Epithelial cell of prostate (primary cell): ENCODE data around the gene TLK2.
A peak's percentile ranks its signal among the peaks of the same experiment; 100 is the strongest.
"Not testable (repeated sequence)": the region's sequence is repeated elsewhere in the genome, so short reads cannot be mapped to it uniquely, and the experiment has no call there.

Source experiments
- DNase-seq: peaks from one replicate; pipeline ENCODE4 v3.0.0-alpha.2; 2011; ENCODE audit warnings: low read depth, low spot score
- H3K27ac ChIP-seq: fragments of 450-650 bp; 2 replicates; pipeline ENCODE4 v1.5.1; 2017; ENCODE audit warnings: mild to moderate bottlenecking

The TLK2 gene

DNA sequence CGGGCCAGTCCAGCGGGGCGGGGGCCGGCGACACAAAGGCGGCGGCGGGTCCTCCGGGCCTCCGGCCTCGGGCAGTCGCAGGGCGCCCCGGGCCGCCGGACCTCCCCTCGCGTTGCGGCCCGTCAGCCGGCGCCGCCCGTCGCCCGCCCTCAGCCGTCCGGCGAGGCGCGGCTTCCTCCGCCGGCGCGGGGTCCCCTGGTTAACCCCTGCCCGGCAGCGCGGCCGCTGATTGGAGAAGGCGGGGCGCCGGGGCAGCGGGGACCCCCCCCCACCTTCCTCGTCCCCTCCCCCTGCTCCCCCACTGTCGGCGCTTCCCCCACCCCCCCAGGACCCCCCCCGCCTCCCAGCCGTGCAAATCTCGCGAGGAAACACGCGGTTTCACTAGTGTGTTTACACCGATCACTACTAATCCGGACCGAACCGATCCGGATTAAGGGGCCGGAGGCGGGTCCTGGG, at the start of gene TLK2:
TLK2 (plus strand) TSS at position 402 of the 456 bp plus-strand sequence. CDS start 2,301 bp downstream, outside the sequence.
- H3K27ac ChIP-seq = peak within 1 kb of the TSS; percentile 68
- DNase-seq = no peak

DNA sequence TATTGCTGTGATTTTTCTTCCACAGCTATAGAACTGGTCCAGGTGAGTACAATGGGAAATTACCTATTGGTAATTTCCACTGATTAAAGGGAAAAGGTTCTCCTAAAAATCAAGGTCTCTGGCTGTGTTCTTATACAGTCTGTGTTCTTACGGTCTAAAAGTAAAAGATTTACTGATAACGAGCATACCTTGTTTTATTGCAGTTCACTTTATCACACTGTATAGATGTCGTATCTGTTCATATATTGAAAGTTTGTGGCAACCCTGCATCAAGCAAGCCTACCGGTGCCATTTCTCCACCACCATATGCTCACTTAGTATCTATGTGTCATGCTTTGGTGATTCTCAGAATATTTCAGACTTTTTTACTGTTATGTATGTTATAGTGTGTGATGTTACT, 43.4 kb upstream of the TLK2 start:
- DNase-seq, H3K27ac ChIP-seq: not testable (repeated sequence)

DNA sequence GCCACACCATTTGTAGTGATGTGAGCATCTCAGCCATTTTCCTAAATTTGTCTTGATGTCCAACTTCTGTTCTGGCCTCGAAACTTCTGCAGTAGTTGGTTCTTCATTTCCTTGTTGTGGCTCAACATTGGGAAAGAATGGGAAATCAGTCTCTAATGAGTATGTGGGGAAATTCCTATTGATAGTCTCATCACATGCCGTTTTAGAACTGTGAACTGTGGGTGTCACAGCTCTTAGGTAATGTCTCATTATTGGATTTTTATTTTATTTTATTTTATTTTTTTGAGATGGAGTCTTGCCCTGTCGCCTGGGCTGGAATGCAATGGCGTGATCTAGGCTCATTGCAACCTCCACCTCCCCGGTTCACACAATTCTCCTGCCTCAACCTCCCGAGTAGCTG, 37.4 kb upstream of the TLK2 start:
- not testable (repeated sequence) for H3K27ac ChIP-seq, DNase-seq

DNA sequence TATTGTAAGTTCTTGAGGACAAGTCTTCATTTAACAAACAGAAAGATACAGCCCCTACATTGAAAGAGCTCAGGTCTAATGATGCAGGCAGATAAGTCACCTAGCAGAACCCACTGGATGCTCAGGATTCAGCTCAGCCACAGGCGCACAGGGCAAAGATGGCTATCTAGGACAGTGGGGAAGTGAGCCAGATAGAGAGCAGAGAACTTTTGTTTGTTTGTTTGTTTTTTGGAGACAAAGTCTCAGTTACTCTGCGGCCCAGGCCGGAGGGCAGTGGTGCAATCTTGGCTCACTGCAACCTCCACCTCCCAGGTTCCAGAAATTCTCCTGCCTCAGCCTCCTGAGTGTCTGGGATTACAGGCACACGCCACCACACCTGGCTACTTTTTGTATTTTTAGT, 34.6 kb upstream of the TLK2 start:
- no peak for DNase-seq
- H3K27ac ChIP-seq = no peak overlapping the region

DNA sequence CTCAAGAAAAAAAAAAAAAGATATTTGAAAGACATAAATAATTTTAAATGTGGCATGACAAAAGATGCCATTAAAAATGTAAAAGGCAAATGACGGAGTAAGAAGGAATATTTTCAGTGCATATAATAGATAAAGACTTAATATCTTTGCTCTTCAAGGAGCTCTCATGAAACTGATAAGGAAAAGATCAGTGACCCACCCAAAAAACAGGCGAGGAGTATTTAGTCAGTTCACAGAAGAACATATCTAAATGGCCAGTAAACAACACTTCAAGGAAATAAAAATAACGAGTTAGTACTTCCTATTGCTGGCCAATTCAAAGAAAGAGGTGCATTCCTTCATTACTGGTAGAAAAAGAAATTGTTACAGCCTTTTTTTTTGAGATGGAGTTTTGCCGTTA, 32.8 kb upstream of the TLK2 start:
- not testable (repeated sequence) for DNase-seq, H3K27ac ChIP-seq

DNA sequence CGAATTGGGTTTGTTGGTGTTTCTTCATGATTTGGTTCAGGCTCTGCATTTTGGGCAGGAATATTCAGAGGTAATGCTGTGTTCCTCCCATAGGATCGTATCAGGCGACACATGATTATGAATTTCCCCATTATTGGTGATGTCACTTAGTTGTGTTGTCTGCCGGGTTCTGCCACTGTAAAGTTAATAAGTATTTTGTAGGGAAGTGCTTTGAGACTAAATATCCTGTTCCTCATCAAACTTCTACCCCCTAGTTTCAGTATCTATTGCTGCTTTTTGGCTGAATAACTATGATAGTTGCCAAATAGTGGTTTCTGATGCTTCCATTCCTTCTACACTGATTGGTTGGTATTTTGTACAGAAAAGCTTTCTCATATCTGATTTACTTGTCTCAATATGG, 26.4 kb upstream of the TLK2 start:
- not testable (repeated sequence) for DNase-seq

DNA sequence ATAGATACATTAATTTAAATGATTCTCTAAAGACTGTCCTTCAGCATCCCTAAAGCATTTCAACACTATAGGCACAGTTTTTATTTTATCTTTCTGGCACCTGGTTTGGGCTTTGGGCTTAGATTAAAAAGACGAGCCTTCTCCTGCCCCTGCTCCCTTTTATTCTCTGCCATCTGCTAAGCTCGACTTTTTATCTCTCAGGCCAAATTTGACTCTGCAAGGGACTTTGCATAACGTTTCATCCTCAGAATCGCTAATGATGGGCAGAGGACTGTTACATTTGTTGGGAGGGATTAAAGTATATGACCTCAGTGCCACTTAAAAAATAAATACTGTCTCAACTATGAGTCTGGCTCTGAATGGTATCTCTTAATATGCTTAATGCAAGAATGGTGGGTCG, 25.6 kb upstream of the TLK2 start:
- DNase-seq, H3K27ac ChIP-seq: not testable (repeated sequence)

More for the DNA sequence above, 26.4 kb upstream of the TLK2 start:
- H3K27ac ChIP-seq = not testable (repeated sequence)

DNA sequence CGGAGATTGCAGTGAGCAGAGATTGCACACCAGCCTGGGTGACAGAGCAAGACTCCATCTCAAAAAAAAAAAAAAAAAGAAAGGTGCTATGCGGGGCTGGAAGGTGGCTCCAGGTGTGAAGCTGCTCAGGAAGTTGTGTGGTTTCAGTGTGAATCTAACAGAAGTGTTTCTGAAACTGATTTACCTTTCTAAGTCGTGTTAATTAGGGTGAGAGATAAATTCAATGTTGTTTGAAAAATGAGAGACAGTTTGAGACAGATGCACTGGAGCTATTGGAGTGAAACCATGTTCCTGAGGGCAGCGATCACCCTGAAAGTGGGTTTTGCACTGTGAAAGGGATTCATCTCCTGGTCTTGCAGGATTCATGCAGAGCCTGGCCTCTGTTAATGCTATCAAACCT, 25.0 kb upstream of the TLK2 start:
- H3K27ac ChIP-seq, DNase-seq: not testable (repeated sequence)

DNA sequence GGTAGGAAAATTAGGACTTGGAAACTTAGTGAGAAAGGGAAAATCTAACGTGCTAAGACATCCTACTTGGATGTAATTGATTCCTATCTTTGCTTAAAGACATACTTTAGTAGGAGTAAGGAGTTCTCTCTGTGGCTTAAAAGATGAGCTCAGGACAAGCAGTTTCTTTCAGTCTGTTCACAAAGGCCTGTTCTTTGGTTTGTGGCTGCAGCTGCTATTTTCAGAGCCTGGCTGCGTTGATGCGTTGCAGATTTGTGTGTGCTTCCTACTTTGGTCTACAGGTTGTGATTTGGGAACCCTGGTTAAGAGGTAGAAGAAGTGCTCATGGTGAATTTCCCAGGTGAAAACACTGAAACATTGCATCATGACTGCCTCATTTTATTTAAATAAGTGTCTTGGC, 24.5 kb upstream of the TLK2 start:
- not testable (repeated sequence) for H3K27ac ChIP-seq

DNA sequence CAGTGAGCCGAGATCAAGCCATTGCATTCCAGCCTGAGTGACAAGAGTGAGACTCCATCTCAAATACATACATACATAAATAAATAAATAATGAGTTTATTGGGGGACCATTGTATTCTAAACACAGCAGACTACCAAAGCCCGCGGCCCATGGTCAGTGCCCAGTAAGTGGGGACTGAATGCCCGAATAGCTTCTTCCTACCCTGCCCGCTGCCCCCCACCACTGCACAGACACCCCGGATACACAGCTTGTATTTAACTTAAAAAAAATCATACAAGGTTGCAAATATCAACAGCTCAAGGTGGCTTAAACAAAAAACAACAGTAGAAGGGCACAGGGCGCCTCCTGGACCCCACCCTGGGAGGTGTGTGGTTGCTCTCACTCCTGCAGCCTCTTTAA, 22.6 kb upstream of the TLK2 start:
- no peak overlapping the region for H3K27ac ChIP-seq
- DNase-seq = no peak

More for the DNA sequence above, 24.5 kb upstream of the TLK2 start:
- DNase-seq = not testable (repeated sequence)

DNA sequence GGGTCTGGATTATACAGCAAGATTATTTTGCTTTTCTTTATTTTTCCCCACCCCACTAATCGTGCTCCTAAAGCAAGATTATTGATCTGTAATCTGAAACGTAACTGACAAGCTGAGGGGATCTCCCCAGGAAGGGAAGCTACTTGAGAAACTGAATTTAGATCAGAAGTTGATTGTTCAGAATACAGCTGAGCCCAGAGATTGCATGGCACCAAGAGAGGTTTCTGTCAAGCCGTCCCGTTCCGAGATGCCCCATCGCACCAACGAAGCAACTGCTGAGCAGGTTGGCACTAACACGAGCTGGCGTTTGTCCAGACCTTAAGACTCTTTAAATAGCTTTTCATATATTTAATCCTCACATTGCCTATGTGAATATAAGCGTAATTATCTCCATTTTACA, 20.1 kb upstream of the TLK2 start:
- not testable (repeated sequence) for DNase-seq

DNA sequence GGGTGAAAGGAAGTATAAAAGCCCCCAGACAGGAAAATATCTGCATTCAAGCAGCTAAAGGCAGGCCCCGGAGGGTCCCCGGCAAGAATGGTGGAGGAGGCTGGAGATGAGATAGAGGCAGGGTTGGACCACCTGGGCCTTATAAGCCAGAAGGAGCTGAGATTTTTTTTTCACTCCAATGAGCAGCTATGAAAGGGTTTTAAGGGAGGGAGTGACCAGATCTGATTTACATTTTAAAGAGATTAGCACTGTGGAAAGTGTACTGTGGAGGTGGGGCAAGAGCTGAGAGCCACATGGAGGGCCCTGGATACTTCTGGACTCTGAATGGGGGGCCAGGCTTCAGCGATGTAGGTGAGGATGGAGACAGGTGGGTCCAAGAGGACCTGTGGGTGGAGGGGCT, 14.2 kb upstream of the TLK2 start:
- not testable (repeated sequence) for H3K27ac ChIP-seq, DNase-seq

More for the DNA sequence above, 20.1 kb upstream of the TLK2 start:
- not testable (repeated sequence) for H3K27ac ChIP-seq

DNA sequence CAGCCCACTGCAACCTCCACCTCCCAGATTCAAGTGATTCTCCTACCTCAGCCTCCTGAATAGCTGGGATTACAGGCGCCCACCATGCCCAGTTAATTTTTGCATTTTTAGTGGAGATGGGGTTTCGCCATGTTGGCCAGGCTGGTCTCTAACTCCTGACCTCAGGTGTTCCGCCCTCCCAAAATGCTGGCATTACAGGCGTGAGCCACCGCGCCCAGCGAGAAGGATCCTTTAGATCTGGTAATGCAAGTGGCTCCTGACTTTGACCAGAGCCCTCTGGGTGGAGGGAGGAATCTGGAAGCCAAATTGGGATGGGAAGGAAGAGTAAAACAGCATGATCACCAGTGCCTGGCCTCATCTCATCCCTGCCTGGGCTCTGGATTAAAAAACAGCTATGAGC, 13.4 kb upstream of the TLK2 start:
- DNase-seq, H3K27ac ChIP-seq: not testable (repeated sequence)

DNA sequence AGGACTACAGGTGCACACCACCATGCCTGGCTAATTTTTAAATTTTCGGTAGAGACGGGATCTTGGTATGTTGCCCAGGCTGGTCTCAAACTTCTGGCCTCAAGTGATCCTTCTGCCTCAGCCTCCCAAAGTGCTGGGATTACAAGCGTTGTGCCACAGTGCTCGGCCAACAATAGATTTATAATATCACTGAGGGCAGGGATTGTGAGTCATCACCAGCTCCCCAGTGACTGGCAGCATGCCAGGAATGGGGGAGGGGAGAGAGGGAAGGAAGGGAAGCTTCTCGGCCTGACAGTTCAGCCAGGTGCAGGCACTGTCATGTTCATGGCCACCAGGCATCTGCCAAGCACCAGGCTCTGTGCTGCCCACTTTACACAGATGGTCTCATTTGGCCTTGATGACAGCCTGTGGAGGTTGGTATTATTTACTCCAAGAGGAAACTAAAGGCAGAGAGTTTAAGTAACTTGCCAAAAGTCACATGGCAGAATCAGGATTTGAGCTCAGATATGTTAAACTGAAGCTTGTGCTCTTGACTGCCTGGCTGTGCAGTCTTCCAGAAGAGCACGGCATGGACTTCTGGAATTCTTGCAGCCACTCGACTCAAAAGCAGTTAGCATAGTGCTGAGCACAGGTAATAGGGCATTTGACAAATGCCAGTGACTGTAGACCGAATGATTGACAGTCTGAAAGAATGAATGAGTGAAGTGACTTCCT, 7.8 kb upstream of the TLK2 start:
- peak overlapping the region; percentile 21 for H3K27ac ChIP-seq
- DNase-seq = peak; percentile 36

DNA sequence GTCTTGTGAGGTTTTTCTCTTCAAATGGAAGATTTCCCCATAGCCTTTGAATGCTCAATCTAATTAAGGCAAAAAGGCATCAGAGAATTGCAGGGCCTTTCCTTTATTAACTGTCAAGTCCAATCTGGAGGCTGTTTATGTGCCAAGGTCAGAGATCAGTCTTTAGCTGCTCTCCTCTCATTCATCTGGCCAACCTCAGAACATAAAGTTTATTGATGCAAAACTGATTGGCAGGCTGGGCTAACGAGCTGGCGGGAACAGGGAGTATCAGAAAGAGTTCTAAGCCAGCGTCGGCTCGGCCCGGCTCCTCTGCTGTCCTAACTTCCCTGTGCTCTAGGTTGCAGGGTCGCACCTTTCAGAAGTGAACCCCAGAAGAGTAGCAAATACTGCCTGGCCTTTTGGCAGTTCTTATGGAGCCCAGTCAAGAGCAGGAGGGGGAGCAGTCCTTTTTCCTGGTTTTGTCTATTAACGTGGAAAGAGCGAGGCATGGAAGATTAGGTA, 7.2 kb upstream of the TLK2 start:
- DNase-seq, H3K27ac ChIP-seq: not testable (repeated sequence)

DNA sequence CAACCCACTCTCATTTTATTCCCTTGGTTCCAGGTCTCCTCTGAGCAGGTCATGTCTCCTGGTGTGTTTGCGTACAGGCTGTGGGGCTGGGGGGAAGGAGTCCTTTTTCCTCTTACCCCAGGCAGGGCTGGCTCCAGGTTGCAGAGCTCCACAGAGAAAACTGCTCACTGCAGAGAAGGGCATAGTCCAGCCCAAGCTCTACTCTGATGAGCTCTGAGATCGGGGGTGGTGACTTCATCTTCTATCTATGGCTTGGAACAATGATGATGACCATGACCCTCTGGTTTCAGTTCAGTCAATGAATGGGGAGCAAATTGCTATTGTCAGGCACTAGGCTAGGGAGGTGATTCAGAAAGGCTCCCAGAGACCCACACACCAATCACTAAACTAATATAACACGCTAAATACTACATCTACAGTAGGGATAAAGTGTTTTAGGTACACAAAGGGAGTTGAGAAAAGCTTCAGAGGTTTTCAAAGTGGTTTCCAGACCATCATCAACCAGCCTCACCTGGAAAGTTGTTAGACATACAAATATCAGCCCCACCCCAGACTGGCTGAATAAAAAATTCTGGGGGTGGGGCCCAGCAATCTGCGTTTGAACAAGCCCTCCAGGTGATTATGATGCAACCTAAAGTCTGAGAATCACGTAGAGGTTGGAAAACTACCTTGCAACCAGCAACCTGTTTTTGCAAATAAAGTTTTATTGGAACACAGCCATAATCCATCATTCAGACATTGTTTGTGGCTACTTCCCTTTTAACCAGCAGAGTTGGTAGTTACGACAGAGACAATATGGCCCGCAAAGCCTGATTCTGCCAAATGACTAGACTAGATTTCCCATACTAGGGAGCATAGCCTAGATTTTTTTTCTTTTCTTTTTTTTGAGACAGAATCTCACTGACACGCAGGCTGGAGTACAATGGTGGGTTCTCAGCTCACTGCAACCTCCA, 5.3 kb upstream of the TLK2 start:
- H3K27ac ChIP-seq = peak overlapping the region; percentile 52

DNA sequence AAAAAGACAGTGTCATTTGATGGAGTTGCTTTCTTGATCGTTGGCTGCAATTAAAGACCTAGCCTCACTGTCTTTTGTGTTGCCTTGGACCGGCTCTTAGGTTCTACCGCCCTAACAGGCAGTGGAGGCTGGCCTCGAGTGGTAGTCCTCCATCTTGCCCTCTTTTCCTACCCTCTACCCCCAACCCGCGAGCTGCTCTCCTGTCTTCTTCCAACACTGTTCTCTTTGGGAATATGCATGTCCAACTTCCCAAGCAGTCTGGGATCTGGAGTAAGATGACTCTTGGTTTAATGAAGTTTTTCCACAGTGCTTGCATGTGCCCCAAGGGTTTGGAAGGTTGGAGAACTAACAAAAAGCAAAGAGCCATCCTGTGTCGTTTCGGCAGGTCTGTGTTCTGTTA, 1.5 kb upstream of the TLK2 start:
- not testable (repeated sequence) for DNase-seq
- H3K27ac ChIP-seq = peak overlapping the region; percentile 68

More for the DNA sequence above, 5.3 kb upstream of the TLK2 start:
- DNase-seq = not testable (repeated sequence)

DNA sequence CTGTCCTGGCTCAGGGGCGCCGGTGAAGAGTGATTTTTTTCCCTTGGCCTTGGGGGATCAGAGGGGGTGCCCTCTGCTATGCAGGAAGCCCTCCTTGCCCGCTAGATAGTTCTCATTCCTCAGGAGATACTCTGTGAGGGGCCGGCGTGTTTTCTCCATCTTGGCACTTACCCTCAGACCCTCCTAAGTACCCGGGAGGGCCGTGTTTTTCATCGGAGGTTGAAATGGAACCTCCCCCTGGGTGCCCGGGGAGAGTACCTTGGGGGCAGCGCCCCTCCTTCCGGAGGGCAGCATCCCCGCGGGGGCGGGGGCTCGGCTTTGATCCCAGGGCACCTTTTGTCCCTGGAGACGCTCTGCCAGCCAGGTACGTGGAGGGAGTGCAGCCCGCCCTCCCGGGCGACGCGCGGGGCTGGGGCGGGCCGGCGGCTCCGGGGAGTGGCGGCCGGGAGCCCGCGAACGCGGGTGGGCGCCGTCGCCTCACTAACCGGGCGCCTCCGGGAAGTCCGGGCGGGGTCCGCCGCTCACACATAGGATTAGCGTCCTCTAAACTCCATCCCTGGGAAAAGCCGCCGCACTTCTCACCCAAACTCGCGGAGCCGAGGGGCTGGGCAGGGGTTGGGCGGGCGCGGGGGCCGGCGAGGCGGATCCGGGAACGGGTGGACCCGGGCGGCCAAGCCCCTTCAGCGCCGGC, 762 bp upstream of the TLK2 start:
- not testable (repeated sequence) for DNase-seq
- peak overlapping the region; percentile 68 for H3K27ac ChIP-seq

DNA sequence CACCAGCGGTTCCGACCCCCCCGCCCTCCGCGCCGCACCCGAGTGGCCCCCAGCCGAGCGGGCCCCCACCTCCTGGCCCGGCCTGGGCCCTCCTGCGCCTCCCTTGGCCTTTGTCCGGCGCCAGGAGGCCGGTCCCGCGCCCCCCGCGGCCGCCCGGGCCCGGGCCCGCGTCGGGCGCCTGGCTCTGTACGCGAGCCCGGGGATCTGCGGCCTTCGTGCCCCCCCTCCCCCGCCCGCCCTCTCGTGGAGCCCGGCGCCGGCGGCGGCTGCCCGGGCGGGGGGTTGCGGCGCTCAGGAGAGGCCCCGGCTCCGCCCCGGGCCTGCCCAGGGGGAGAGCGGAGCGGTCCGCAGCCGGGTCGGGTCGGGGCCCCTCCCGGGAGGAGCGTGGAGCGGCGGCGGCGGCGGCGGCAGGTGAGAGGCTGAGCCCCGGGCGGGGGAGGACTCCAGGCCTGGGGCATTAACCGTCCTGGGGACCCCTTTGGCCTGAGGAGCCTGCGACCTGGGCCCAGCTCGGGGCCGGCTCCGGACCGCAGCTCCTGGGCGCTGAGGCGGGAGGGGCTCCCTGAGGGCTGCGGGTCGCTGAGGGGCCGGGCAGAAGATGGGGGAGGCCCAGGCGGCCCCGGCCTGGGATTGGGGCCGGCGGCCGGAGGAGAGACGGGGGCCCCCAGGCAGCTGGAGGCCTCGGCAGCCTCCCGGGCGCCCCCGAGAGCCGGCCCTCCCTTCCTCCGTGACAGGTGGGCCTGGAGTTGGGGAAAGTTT, 434 bp downstream of the TLK2 start:
- H3K27ac ChIP-seq = peak overlapping the region; percentile 68
- not testable (repeated sequence) for DNase-seq
